HepG2 (cell line): Measurements from ENCODE around the gene DNAJC11. TPM values are rescaled to one million over a fixed set of nuclear protein-coding genes. Genes with fewer than 3 reads are reported as not detected.
A peak's percentile ranks its signal among the peaks of the same experiment; 100 is the strongest.

ENCODE experiments used
- AHR ChIP-seq: IDR thresholded peaks from 2 replicates; pipeline ENCODE4 v1.6.1; 2018; ENCODE audit warnings: missing genetic modification reagents, missing compliant biosample characterization
- ATF7-NPFF ChIP-seq: sonication (generic); formaldehyde crosslinking; IDR thresholded peaks from 2 replicates; pipeline ENCODE4 v1.8.1; 2023; ENCODE audit warnings: mild to moderate bottlenecking, low read depth, missing genetic modification reagents, moderate library complexity
- CHD4 ChIP-seq: fragments of 200-600 bp; sonication (generic); IDR thresholded peaks from 2 replicates; pipeline ENCODE4 v1.7.0; 2017; ENCODE audit warnings: mild to moderate bottlenecking, low read length, borderline replicate concordance
- FOXA3 ChIP-seq: IDR thresholded peaks from 2 replicates; pipeline ENCODE4 v1.6.1; 2016; ENCODE audit warnings: missing genetic modification reagents, missing compliant biosample characterization
- RBFOX2 ChIP-seq: fragments of 200-400 bp; formaldehyde crosslinking; IDR thresholded peaks from 2 replicates; pipeline ENCODE4 v1.6.1; 2017; ENCODE audit warnings: low read depth, mild to moderate bottlenecking, low read length
- SALL2 ChIP-seq: sonication (generic); formaldehyde crosslinking; IDR thresholded peaks from 2 replicates; pipeline ENCODE4 v1.8.1; 2023; ENCODE audit warnings: mild to moderate bottlenecking, missing genetic modification reagents, inconsistent platforms
- ZBTB43 ChIP-seq: sonication (generic); formaldehyde crosslinking; conservative IDR thresholded peaks from 2 replicates; pipeline ENCODE4 v1.4.0; 2020; ENCODE audit warnings: missing genetic modification reagents
- ZFX ChIP-seq: sonication (generic); formaldehyde crosslinking; IDR thresholded peaks from 2 replicates; pipeline ENCODE4 v1.4.0; 2020; ENCODE audit warnings: mild to moderate bottlenecking, low read depth, missing genetic modification reagents, moderate library complexity
- ZNF264 ChIP-seq: sonication (generic); formaldehyde crosslinking; IDR thresholded peaks from 2 replicates; pipeline ENCODE4 v1.4.0; 2020; ENCODE audit warnings: missing genetic modification reagents
- ZNF281 ChIP-seq: sonication (generic); formaldehyde crosslinking; IDR thresholded peaks from 2 replicates; pipeline ENCODE4 v1.4.0; 2020; ENCODE audit warnings: missing genetic modification reagents, borderline replicate concordance
- ZNF441 ChIP-seq: sonication (generic); formaldehyde crosslinking; IDR thresholded peaks from 2 replicates; pipeline ENCODE4 v1.7.0; 2021; ENCODE audit warnings: missing genetic modification reagents, borderline replicate concordance
- ZNF512B ChIP-seq: sonication (generic); formaldehyde crosslinking; IDR thresholded peaks from 2 replicates; pipeline ENCODE4 v1.5.1; 2020; ENCODE audit warnings: missing genetic modification reagents, mild to moderate bottlenecking, borderline replicate concordance
- ZNF543 ChIP-seq: sonication (generic); formaldehyde crosslinking; IDR thresholded peaks from 2 replicates; pipeline ENCODE4 v1.4.0; 2020; ENCODE audit warnings: mild to moderate bottlenecking, missing genetic modification reagents
- ZNF619 ChIP-seq: sonication (generic); formaldehyde crosslinking; IDR thresholded peaks from 2 replicates; pipeline ENCODE4 v1.4.0; 2020; ENCODE audit warnings: mild to moderate bottlenecking, missing genetic modification reagents
- ZNF740 ChIP-seq: sonication (generic); formaldehyde crosslinking; IDR thresholded peaks from 2 replicates; pipeline ENCODE4 v1.4.0; 2020; ENCODE audit warnings: missing genetic modification reagents
- ZNF776 ChIP-seq: sonication (generic); formaldehyde crosslinking; IDR thresholded peaks from 2 replicates; pipeline ENCODE4 v1.4.0; 2020; ENCODE audit warnings: mild to moderate bottlenecking, missing genetic modification reagents
- ZNF790 ChIP-seq: sonication (generic); formaldehyde crosslinking; IDR thresholded peaks from 2 replicates; pipeline ENCODE4 v1.8.0; 2022; ENCODE audit warnings: missing genetic modification reagents, mild to moderate bottlenecking, borderline replicate concordance
- ZUFSP ChIP-seq: sonication (generic); formaldehyde crosslinking; IDR thresholded peaks from 2 replicates; pipeline ENCODE4 v1.9.0; 2021; ENCODE audit warnings: missing genetic modification reagents, mild to moderate bottlenecking, borderline replicate concordance
- polyA plus RNA-seq, 8 experiments: library from polyadenylated mRNA; depleted of rRNA in 3 of 8; stranded (reverse) in 7 of 8; unstranded in 1 of 8; fragments of >200 nt; fragmentation: Illumina TruSeq in 4 of 8; extraction: Trizol in 4 of 8; gene quantifications; 2 replicates each; pipeline versions ENCODE4 v1.2.1 to v1.2.3, GENCODE V29; 2011 to 2016; ENCODE audit warnings: low read depth in 4 of 8, missing spikeins in 1 of 8, mixed read lengths in 1 of 8; ENCODE audit not compliant: insufficient read depth in 1 of 8
- total RNA-seq, 5 experiments: library from RNA; depleted of rRNA; stranded (reverse); fragments of >200 nt; fragmentation: Illumina TruSeq; extraction: Trizol; gene quantifications; 2 replicates each; pipeline ENCODE4 v1.2.3, GENCODE V29; 2016; ENCODE audit warnings: low read depth in 1 of 5
- TF ChIP-seq, protein P1 (sequence below): IDR thresholded peaks from 2 replicates; pipeline ENCODE4 v1.6.1; 2016; ENCODE audit warnings: missing compliant biosample characterization, missing genetic modification reagents, borderline replicate concordance

Gene DNAJC11
- total and polyA plus RNA-seq, 2 of the 13 experiments (the other 11 are each of a cell fraction or from before 2014, with no cell fraction given): 25.1 to 47.6 TPM

DNA sequence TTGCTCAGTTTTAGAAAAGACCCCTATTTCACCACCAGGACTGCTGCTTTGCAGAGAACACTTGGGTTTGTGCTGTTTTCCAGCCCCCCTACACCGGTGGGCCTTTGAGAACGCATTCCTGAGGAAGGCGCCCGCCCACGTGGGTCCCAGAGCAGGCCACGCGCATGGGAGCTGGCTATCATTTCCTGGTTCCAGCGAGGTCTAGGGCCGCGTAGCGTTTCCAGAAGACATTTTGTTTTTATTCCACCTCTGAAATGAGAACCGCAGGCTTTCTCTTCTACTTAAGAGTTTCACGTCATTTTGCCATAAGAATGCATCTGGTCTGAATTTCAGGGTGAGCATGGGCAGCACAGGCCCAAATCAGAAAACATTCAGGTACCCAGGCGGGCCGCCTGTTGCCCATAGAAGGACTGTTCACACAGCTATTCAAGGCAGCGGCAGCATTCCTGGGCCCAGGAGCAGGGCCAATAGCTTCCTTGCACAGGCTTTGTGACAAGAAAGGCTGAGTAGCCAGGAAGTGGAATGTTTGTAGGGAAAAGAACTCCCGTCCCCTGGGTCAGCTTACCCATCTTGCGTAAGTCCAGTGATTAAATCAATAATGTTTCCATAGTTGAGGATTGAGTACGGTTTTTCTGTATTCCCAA is 97.6 kb downstream of the DNAJC11 start (continued):
- TF ChIP-seq, protein P1, sequence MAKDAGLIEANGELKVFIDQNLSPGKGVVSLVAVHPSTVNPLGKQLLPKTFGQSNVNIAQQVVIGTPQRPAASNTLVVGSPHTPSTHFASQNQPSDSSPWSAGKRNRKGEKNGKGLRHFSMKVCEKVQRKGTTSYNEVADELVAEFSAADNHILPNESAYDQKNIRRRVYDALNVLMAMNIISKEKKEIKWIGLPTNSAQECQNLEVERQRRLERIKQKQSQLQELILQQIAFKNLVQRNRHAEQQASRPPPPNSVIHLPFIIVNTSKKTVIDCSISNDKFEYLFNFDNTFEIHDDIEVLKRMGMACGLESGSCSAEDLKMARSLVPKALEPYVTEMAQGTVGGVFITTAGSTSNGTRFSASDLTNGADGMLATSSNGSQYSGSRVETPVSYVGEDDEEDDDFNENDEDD: peak; percentile 70; the same call in 1 of the 2 replicates
- TF ChIP-seq CHD4: no peak
- peak; percentile 41; the same call in 1 of the 2 replicates for TF ChIP-seq ZBTB43
- no peak for TF ChIP-seq AHR (CRISPR knock-in tag)
- TF ChIP-seq ZNF441 (CRISPR knock-in tag): no peak
- no peak for TF ChIP-seq ZNF740 (CRISPR knock-in tag)
- peak; percentile 90 for TF ChIP-seq ZFX (CRISPR knock-in tag)
- peak; percentile 52; the same call in 1 of the 2 replicates for TF ChIP-seq FOXA3 (CRISPR knock-in tag)
- TF ChIP-seq ZNF512B (CRISPR knock-in tag): no peak
- peak; percentile 38; the same call in 1 of the 2 replicates for TF ChIP-seq ZNF264 (CRISPR knock-in tag)
- TF ChIP-seq RBFOX2: 0 out of 2 replicates have a peak, but pooled peaks have one; percentile 56
- peak; percentile 63 for TF ChIP-seq ATF7-NPFF (CRISPR knock-in tag)
- TF ChIP-seq ZNF543 (CRISPR knock-in tag): no peak
- TF ChIP-seq ZNF619 (CRISPR knock-in tag): no peak
- TF ChIP-seq ZUFSP (CRISPR knock-in tag): no peak
- TF ChIP-seq ZNF790 (CRISPR knock-in tag): no peak
- no peak for TF ChIP-seq ZNF281 (CRISPR knock-in tag)
- no peak for TF ChIP-seq SALL2 (CRISPR knock-in tag)
- TF ChIP-seq ZNF776 (CRISPR knock-in tag): no peak
